Measurements from ENCODE around the gene SIAH1.
A peak's percentile ranks its signal among the peaks of the same experiment; 100 is the strongest.

SIAH1 gene

GRCh38 chr16:48384520-48385252 lies 527 bp downstream of the SIAH1 start:
- Histone ChIP-seq H3K4ac (ENCODE audit: low read length) (peak overlapping the region; percentile 97), H3K14ac (ENCODE audit: low read length) (peak overlapping the region; percentile 65), H4K91ac (ENCODE audit: low read depth, low read length, poor library complexity) (peak overlapping the region; percentile 99), H3K79me1 (ENCODE audit: low read depth, low read length) (peaks cover 1% of the 10 kb centered on the region), H3K23ac (ENCODE audit: low read depth, low read length, poor library complexity) (peak overlapping the region; percentile 97), H3K4me1 (ENCODE audit: control insufficient read depth in 2 of 2, insufficient read depth in 1 of 2, low read depth in 1 of 2, low read length in 2 of 2) (peaks cover 1 to 3% of the 10 kb centered on the region in 2 donors), H3K36me3 (replicated peaks in 1 of 2; ENCODE audit: control insufficient read depth in 2 of 2, insufficient read depth in 2 of 2, low read length in 2 of 2) (no peaks in the 10 kb centered on the region), H3K18ac (ENCODE audit: low read length) (peak overlapping the region; percentile 100), H2BK5ac (ENCODE audit: low read length) (peak overlapping the region; percentile 97), H2BK15ac (ENCODE audit: low read length) (no peak overlapping the region), H3K27ac (replicated peaks; ENCODE audit: low read length) (peak overlapping the region; percentile 99), H3K4me2 (ENCODE audit: insufficient read depth, low read length, poor library complexity, severe bottlenecking) (peak overlapping the region; percentile 48), H2AK5ac (ENCODE audit: low read depth, low read length) (peak overlapping the region; percentile 77), H3K9ac (ENCODE audit: low read depth, low read length, poor library complexity) (peak overlapping the region; percentile 100), H3K4me3 (ENCODE audit: low read length in 2 of 2) (peak overlapping the region; percentile 80 to 97), H2BK120ac (ENCODE audit: low read depth, low read length) (no peak overlapping the region), H2AFZ (ENCODE audit: low read length) (peak overlapping the region; percentile 97), H3K27me3 (ENCODE audit: control insufficient read depth in 3 of 3, insufficient read depth in 3 of 3, low read depth in 1 of 3, low read length in 3 of 3) (no peaks in the 10 kb centered on the region), H4K8ac (ENCODE audit: low read depth, low read length) (peak overlapping the region; percentile 31), H3K9me3 (replicated peaks in 1 of 2; ENCODE audit: control insufficient read depth in 2 of 2, insufficient read depth in 1 of 2, low read depth in 1 of 2, low read length in 2 of 2) (peaks cover 0 to 12% of the 10 kb centered on the region in 2 donors), H2BK12ac (ENCODE audit: low read length) (peak overlapping the region; percentile 34)
- WGBS, 2 donors (ENCODE audit: extremely low coverage in 2 of 2, insufficient read length in 2 of 2, insufficient replicate concordance in 1 of 2) = no CpG with 5 or more reads among the region's 103 CpGs
- peak; percentile 62 for DNase-seq (ENCODE audit: low spot score)

- H4K91ac ChIP-seq (ENCODE audit: low read depth, low read length, poor library complexity) = no peak overlapping the region
- H3K4ac ChIP-seq (ENCODE audit: low read length) = no peak overlapping the region
- no peaks in the 10 kb centered on the region for H3K36me3 ChIP-seq (replicated peaks in 1 of 2; ENCODE audit: control insufficient read depth in 2 of 2, insufficient read depth in 2 of 2, low read length in 2 of 2)
- peak overlapping the region; percentile 73 for H2AFZ ChIP-seq (ENCODE audit: low read length)
- no CpG with 5 or more reads among the region's 15 CpGs for WGBS, 2 donors (ENCODE audit: extremely low coverage in 2 of 2, insufficient read length in 2 of 2, insufficient replicate concordance in 1 of 2)
- peak overlapping the region; percentile 80 to 97 for H3K4me3 ChIP-seq (ENCODE audit: low read length in 2 of 2)
- peaks cover 1% of the 10 kb centered on the region for H3K79me1 ChIP-seq (ENCODE audit: low read depth, low read length)
- no peak overlapping the region for H4K8ac ChIP-seq (ENCODE audit: low read depth, low read length)
- no peak overlapping the region for H3K23ac ChIP-seq (ENCODE audit: low read depth, low read length, poor library complexity)
- H3K27ac ChIP-seq (replicated peaks; ENCODE audit: low read length) = peak overlapping the region; percentile 99
- no peak overlapping the region for H3K14ac ChIP-seq (ENCODE audit: low read length)
- H2AK5ac ChIP-seq (ENCODE audit: low read depth, low read length) = peak overlapping the region; percentile 12
- no peak for DNase-seq (ENCODE audit: low spot score)
- no peak overlapping the region for H2BK120ac ChIP-seq (ENCODE audit: low read depth, low read length)
- peak overlapping the region; percentile 90 for H3K9ac ChIP-seq (ENCODE audit: low read depth, low read length, poor library complexity)
- H3K9me3 ChIP-seq (replicated peaks in 1 of 2; ENCODE audit: control insufficient read depth in 2 of 2, insufficient read depth in 1 of 2, low read depth in 1 of 2, low read length in 2 of 2) = peaks cover 0 to 12% of the 10 kb centered on the region in 2 donors
- H3K4me2 ChIP-seq (ENCODE audit: insufficient read depth, low read length, poor library complexity, severe bottlenecking) = peak overlapping the region; percentile 45
- no peak overlapping the region for H2BK15ac ChIP-seq (ENCODE audit: low read length)
- H2BK5ac ChIP-seq (ENCODE audit: low read length) = peak overlapping the region; percentile 2
- no peak overlapping the region for H2BK12ac ChIP-seq (ENCODE audit: low read length)
- peaks cover 3 to 5% of the 10 kb centered on the region in 2 donors for H3K4me1 ChIP-seq (ENCODE audit: control insufficient read depth in 2 of 2, insufficient read depth in 1 of 2, low read depth in 1 of 2, low read length in 2 of 2)
- peak overlapping the region; percentile 84 for H3K18ac ChIP-seq (ENCODE audit: low read length)
- no peaks in the 10 kb centered on the region for H3K27me3 ChIP-seq (ENCODE audit: control insufficient read depth in 3 of 3, insufficient read depth in 3 of 3, low read depth in 1 of 3, low read length in 3 of 3)
These were observed 1.2 kb downstream of the SIAH1 start for GRCh38 chr16:48383877-48384519.

GRCh38 chr16:48383009-48383876 lies 2.0 kb downstream of the SIAH1 start:
- H3K27me3 ChIP-seq (ENCODE audit: control insufficient read depth in 3 of 3, insufficient read depth in 3 of 3, low read depth in 1 of 3, low read length in 3 of 3) = no peaks in the 10 kb centered on the region
- H2BK12ac ChIP-seq (ENCODE audit: low read length) = no peak overlapping the region
- peaks cover 0 to 3% of the 10 kb centered on the region in 2 donors for H3K36me3 ChIP-seq (replicated peaks in 1 of 2; ENCODE audit: control insufficient read depth in 2 of 2, insufficient read depth in 2 of 2, low read length in 2 of 2)
- H3K9ac ChIP-seq (ENCODE audit: low read depth, low read length, poor library complexity) = no peak overlapping the region
- H3K4ac ChIP-seq (ENCODE audit: low read length) = no peak overlapping the region
- H3K18ac ChIP-seq (ENCODE audit: low read length) = no peak overlapping the region
- DNase-seq (ENCODE audit: low spot score) = no peak
- no peak overlapping the region for H2BK120ac ChIP-seq (ENCODE audit: low read depth, low read length)
- H3K9me3 ChIP-seq (replicated peaks in 1 of 2; ENCODE audit: control insufficient read depth in 2 of 2, insufficient read depth in 1 of 2, low read depth in 1 of 2, low read length in 2 of 2) = peaks cover 0 to 12% of the 10 kb centered on the region in 2 donors
- H2AK5ac ChIP-seq (ENCODE audit: low read depth, low read length) = no peak overlapping the region
- H3K4me3 ChIP-seq (ENCODE audit: low read length in 2 of 2) = peak overlapping the region; percentile 80 to 97
- no peak overlapping the region for H2AFZ ChIP-seq (ENCODE audit: low read length)
- no peak overlapping the region for H3K27ac ChIP-seq (replicated peaks; ENCODE audit: low read length)
- H2BK5ac ChIP-seq (ENCODE audit: low read length) = no peak overlapping the region
- peaks cover 1% of the 10 kb centered on the region for H3K79me1 ChIP-seq (ENCODE audit: low read depth, low read length)
- WGBS, 2 donors (ENCODE audit: extremely low coverage in 2 of 2, insufficient read length in 2 of 2, insufficient replicate concordance in 1 of 2) = no CpG with 5 or more reads among the region's 6 CpGs
- no peak overlapping the region for H4K91ac ChIP-seq (ENCODE audit: low read depth, low read length, poor library complexity)
- peaks cover 3 to 5% of the 10 kb centered on the region in 2 donors for H3K4me1 ChIP-seq (ENCODE audit: control insufficient read depth in 2 of 2, insufficient read depth in 1 of 2, low read depth in 1 of 2, low read length in 2 of 2)
- no peak overlapping the region for H2BK15ac ChIP-seq (ENCODE audit: low read length)
- H3K4me2 ChIP-seq (ENCODE audit: insufficient read depth, low read length, poor library complexity, severe bottlenecking) = peak overlapping the region; percentile 45
- no peak overlapping the region for H3K23ac ChIP-seq (ENCODE audit: low read depth, low read length, poor library complexity)
- no peak overlapping the region for H4K8ac ChIP-seq (ENCODE audit: low read depth, low read length)
- no peak overlapping the region for H3K14ac ChIP-seq (ENCODE audit: low read length)
